ENCODE measurements around the gene EDIL3. TPM values are rescaled to one million over a fixed set of nuclear protein-coding genes. Genes with fewer than 3 reads are reported as not detected.

The EDIL3 gene
- total and polyA plus RNA-seq, 2 donors (not counting 1 experiment from before 2014, with no cell fraction given): not detected

GRCh38 chr5:84292788-84293653 is 91.7 kb downstream of the EDIL3 start:
- no peaks in the 10 kb centered on the region for H3K4me1 ChIP-seq (ENCODE audit: control insufficient read depth in 2 of 2, insufficient read depth in 2 of 2, low read length in 2 of 2)
- no peak overlapping the region for H3K27ac ChIP-seq (ENCODE audit: low read length in 2 of 2)
- no peaks in the 10 kb centered on the region for H3K4me1 Mint-ChIP-seq
- ATAC-seq (ENCODE audit: low read depth): no peak
- no peaks in the 10 kb centered on the region for H3K36me3 ChIP-seq (replicated peaks in 1 of 2; ENCODE audit: control extremely low read depth in 1 of 2, control insufficient read depth in 1 of 2, extremely low read depth in 1 of 2, insufficient read depth in 2 of 2, low read length in 1 of 2)
- H3K9me3 ChIP-seq (ENCODE audit: control extremely low read depth in 1 of 3, control insufficient read depth in 2 of 3, insufficient read depth in 1 of 3, low read length in 2 of 3): no peaks in the 10 kb centered on the region
- no peaks in the 10 kb centered on the region for H3K79me2 ChIP-seq (ENCODE audit: control insufficient read depth, insufficient read depth, low read length)
- no peak for DNase-seq
- ChIA-PET CTCF (no interaction called here), POLR2A (no interaction called here)
- H3K9me3 Mint-ChIP-seq (ENCODE audit: insufficient read depth): no peaks in the 10 kb centered on the region
- H4K20me1 ChIP-seq (ENCODE audit: control insufficient read depth, insufficient read depth, low read length, poor library complexity, severe bottlenecking): no peaks in the 10 kb centered on the region
- no peak overlapping the region for H3K27ac Mint-ChIP-seq
- H3K27me3 Mint-ChIP-seq: no peaks in the 10 kb centered on the region
- H3K4me3 ChIP-seq (ENCODE audit: control extremely low read depth in 1 of 5, extremely low read depth in 1 of 5, insufficient read depth in 1 of 5, low read depth in 2 of 5, low read length in 4 of 5): no peak overlapping the region
- intact Hi-C loops (cut with micrococcal nuclease): no loop called here
- H3K4me3 Mint-ChIP-seq: no peak overlapping the region
- H3K4me2 ChIP-seq (replicated peaks; ENCODE audit: low read depth, low read length, poor library complexity, severe bottlenecking): no peak overlapping the region
- no peak overlapping the region for H3K9ac ChIP-seq (ENCODE audit: low read length)
- H3K27me3 ChIP-seq (replicated peaks in 1 of 4; ENCODE audit: control extremely low read depth in 1 of 4, control insufficient read depth in 3 of 4, insufficient read depth in 4 of 4, low read length in 3 of 4): no peaks in the 10 kb centered on the region
- TF ChIP-seq CTCF (IDR thresholded peaks at IDR 0.05) (no peak), EZH2 (IDR thresholded peaks at IDR 0.05; ENCODE audit: borderline replicate concordance, insufficient read depth, low read depth, low read length, poor library complexity, severe bottlenecking) (no peak)
- no peak overlapping the region for H2AFZ ChIP-seq (ENCODE audit: insufficient read depth, low read depth, low read length, poor library complexity, severe bottlenecking)
- WGBS (ENCODE audit: insufficient coverage): 91% methylated on average over 10 of the region's 14 CpGs

- H3K4me1 Mint-ChIP-seq: no peaks in the 10 kb centered on the region
These were observed 92.6 kb downstream of the EDIL3 start for GRCh38 chr5:84292000-84292642.

More at GRCh38 chr5:84292000-84292642, 92.6 kb downstream of the EDIL3 start:
- ChIA-PET CTCF (no interaction called here), POLR2A (no interaction called here)
- Histone ChIP-seq H4K20me1 (ENCODE audit: control insufficient read depth, insufficient read depth, low read length, poor library complexity, severe bottlenecking) (no peaks in the 10 kb centered on the region), H3K9me3 (ENCODE audit: control extremely low read depth in 1 of 3, control insufficient read depth in 2 of 3, insufficient read depth in 1 of 3, low read length in 2 of 3) (no peaks in the 10 kb centered on the region), H3K27ac (ENCODE audit: low read length in 2 of 2) (no peak overlapping the region), H3K36me3 (replicated peaks in 1 of 2; ENCODE audit: control extremely low read depth in 1 of 2, control insufficient read depth in 1 of 2, extremely low read depth in 1 of 2, insufficient read depth in 2 of 2, low read length in 1 of 2) (no peaks in the 10 kb centered on the region), H3K27me3 (replicated peaks in 1 of 4; ENCODE audit: control extremely low read depth in 1 of 4, control insufficient read depth in 3 of 4, insufficient read depth in 4 of 4, low read length in 3 of 4) (no peaks in the 10 kb centered on the region), H3K4me2 (replicated peaks; ENCODE audit: low read depth, low read length, poor library complexity, severe bottlenecking) (no peak overlapping the region), H3K9ac (ENCODE audit: low read length) (no peak overlapping the region), H3K4me1 (ENCODE audit: control insufficient read depth in 2 of 2, insufficient read depth in 2 of 2, low read length in 2 of 2) (no peaks in the 10 kb centered on the region), H3K4me3 (ENCODE audit: control extremely low read depth in 1 of 5, extremely low read depth in 1 of 5, insufficient read depth in 1 of 5, low read depth in 2 of 5, low read length in 4 of 5) (no peak overlapping the region), H2AFZ (ENCODE audit: insufficient read depth, low read depth, low read length, poor library complexity, severe bottlenecking) (no peak overlapping the region), H3K79me2 (ENCODE audit: control insufficient read depth, insufficient read depth, low read length) (no peaks in the 10 kb centered on the region)
- H3K27ac Mint-ChIP-seq: no peak overlapping the region
- TF ChIP-seq EZH2 (IDR thresholded peaks at IDR 0.05; ENCODE audit: borderline replicate concordance, insufficient read depth, low read depth, low read length, poor library complexity, severe bottlenecking): no peak
- TF ChIP-seq CTCF (IDR thresholded peaks at IDR 0.05): no peak
- H3K4me3 Mint-ChIP-seq: no peak overlapping the region
- no peaks in the 10 kb centered on the region for H3K9me3 Mint-ChIP-seq (ENCODE audit: insufficient read depth)
- DNase-seq (no peak), ATAC-seq (ENCODE audit: low read depth) (no peak)
- intact Hi-C loops (cut with micrococcal nuclease): no loop called here
- no peaks in the 10 kb centered on the region for H3K27me3 Mint-ChIP-seq
- WGBS (ENCODE audit: insufficient coverage): no CpG with 5 or more reads among the region's 1 CpG

All from B cell (primary cell).